Caco-2 (cell line): Measurements from ENCODE around the gene ALDH3A1. TPM values are rescaled to one million over a fixed set of nuclear protein-coding genes. Genes with fewer than 3 reads are reported as not detected.

Source experiments
- BruUV-seq: library from RNA; stranded (reverse); fragments of 400-500 nt; replicated peaks from 2 replicates; lab custom pipeline; 2021; lab: Mats Ljungman, UMichigan
- CTCF ChIA-PET: fragments of 300-600 bp; sonication (Branson Sonifier 250); formaldehyde crosslinking; loops from one replicate; lab custom pipeline; 2022; ENCODE audit warnings: antibody characterized with exemption; lab: Charles Lee
- POLR2A ChIA-PET: fragments of 300-600 bp; sonication (Branson Sonifier 250); formaldehyde crosslinking; loops from one replicate; lab custom pipeline; 2022; ENCODE audit warnings: antibody characterized with exemption; lab: Charles Lee
- DNase-seq, 2 experiments: peaks; one replicate each; pipeline versions ENCODE4 v3.0.0 to v3.0.0-alpha.2; 2020 to 2022
- H3K27me3 ChIP-seq: replicated peaks from 2 replicates; pipeline ENCODE4 v1.6.0; 2011; ENCODE audit warnings: low read length; ENCODE audit not compliant: control insufficient read depth, insufficient read depth
- H3K36me3 ChIP-seq: 2 replicates; pipeline ENCODE4 v1.5.1; 2011; ENCODE audit warnings: low read length; ENCODE audit not compliant: control insufficient read depth, insufficient read depth
- H3K4me1 ChIP-seq: fragments of 250-450 bp; sonication (Bioruptor Pico); 2 replicates; pipeline ENCODE4 v1.5.1; 2020; ENCODE audit warnings: mild to moderate bottlenecking
- H3K4me3 ChIP-seq: 2 replicates; pipeline ENCODE4 v1.5.1; 2011; ENCODE audit warnings: low read depth, mild to moderate bottlenecking, control low read depth, low read length
- H3K9me3 ChIP-seq: fragments of 250-450 bp; sonication (Bioruptor Pico); 2 replicates; pipeline ENCODE4 v1.5.1; 2020; ENCODE audit warnings: mild to moderate bottlenecking, moderate library complexity
- H3K27ac Mint-ChIP-seq: one replicate; pipeline ENCODE4 v1.8.0; 2022; ENCODE audit warnings: mixed read lengths; ENCODE audit not compliant: unreplicated experiment
- H3K27me3 Mint-ChIP-seq: one replicate; pipeline ENCODE4 v1.8.0; 2022; ENCODE audit warnings: mixed read lengths; ENCODE audit not compliant: insufficient read depth, unreplicated experiment
- H3K36me3 Mint-ChIP-seq: one replicate; pipeline ENCODE4 v1.8.0; 2022; ENCODE audit warnings: mild to moderate bottlenecking, mixed read lengths; ENCODE audit not compliant: insufficient read depth, unreplicated experiment
- H3K4me1 Mint-ChIP-seq: one replicate; pipeline ENCODE4 v1.8.0; 2022; ENCODE audit warnings: low read depth, mixed read lengths; ENCODE audit not compliant: unreplicated experiment
- H3K4me3 Mint-ChIP-seq: one replicate; pipeline ENCODE4 v1.8.0; 2022; ENCODE audit warnings: mild to moderate bottlenecking, moderate library complexity, mixed read lengths; ENCODE audit not compliant: unreplicated experiment
- H3K9me3 Mint-ChIP-seq: one replicate; pipeline ENCODE4 v1.8.0; 2022; ENCODE audit warnings: mixed read lengths; ENCODE audit not compliant: unreplicated experiment
- CTCF ChIP-seq, 2 experiments: fragments of 200-600 bp in 1 of 2; IDR thresholded peaks; 1 replicate in 1 of 2; 2 replicates in 1 of 2; pipeline versions ENCODE4 v1.5.1 to v1.8.0; 2011 to 2022; ENCODE audit warnings: antibody characterized with exemption in 1 of 2, control low read depth in 1 of 2, inconsistent platforms in 1 of 2, low read depth in 1 of 2, low read length in 1 of 2, mild to moderate bottlenecking in 1 of 2, moderate library complexity in 1 of 2; ENCODE audit not compliant: insufficient read depth in 1 of 2, severe bottlenecking in 1 of 2, unreplicated experiment in 1 of 2
- intact Hi-C: fragments of 100-400 bp; cut with micrococcal nuclease; formaldehyde crosslinking; loops from one replicate; pipeline ENCODE4 v1.10.0; 2022; ENCODE audit not compliant: unreplicated experiment
- total RNA-seq: library from RNA; stranded (reverse); gene quantifications from 2 replicates; pipeline ENCODE4 v1.2.3, GENCODE V29; 2022

Gene ALDH3A1
- total RNA-seq, 1 experiment from 2014 or later, result 8.3 TPM

GRCh38 chr17:19741832-19742457, 6.2 kb downstream of the ALDH3A1 start:
- H3K36me3 Mint-ChIP-seq, result no peaks in the 10 kb centered on the region
- Histone ChIP-seq H3K27me3 (no peaks in the 10 kb centered on the region), H3K4me3 (no peak overlapping the region), H3K36me3 (no peaks in the 10 kb centered on the region), H3K4me1 (peaks cover 7% of the 10 kb centered on the region; the same call in 1 of the 2 replicates), H3K9me3 (no peaks in the 10 kb centered on the region)
- no peaks in the 10 kb centered on the region for H3K4me1 Mint-ChIP-seq
- no TSS peak for BruUV-seq
- POLR2A ChIA-PET, result no interaction called here
- CTCF ChIA-PET, result no interaction called here
- H3K4me3 Mint-ChIP-seq, result no peak overlapping the region
- H3K9me3 Mint-ChIP-seq, result no peaks in the 10 kb centered on the region
- H3K27ac Mint-ChIP-seq, result no peak overlapping the region
- intact Hi-C loops, result no loop called here
- no peak for TF ChIP-seq CTCF (IDR thresholded peaks at IDR 0.05; ENCODE audit: insufficient read depth in 1 of 2, low read depth in 1 of 2, low read length in 1 of 2, severe bottlenecking in 1 of 2, unreplicated experiment in 1 of 2)
- no peaks in the 10 kb centered on the region for H3K27me3 Mint-ChIP-seq
- DNase-seq, result no peak

- no peaks in the 10 kb centered on the region for H3K36me3 Mint-ChIP-seq
- peaks cover 4% of the 10 kb centered on the region for H3K4me1 Mint-ChIP-seq
- H3K27me3 ChIP-seq, result no peaks in the 10 kb centered on the region
- H3K4me1 ChIP-seq, result peaks cover 7% of the 10 kb centered on the region
- H3K9me3 Mint-ChIP-seq, result no peaks in the 10 kb centered on the region
- no peaks in the 10 kb centered on the region for H3K27me3 Mint-ChIP-seq
- no peak overlapping the region for H3K4me3 Mint-ChIP-seq
- H3K36me3 ChIP-seq, result no peaks in the 10 kb centered on the region
- ChIA-PET POLR2A (no interaction called here), CTCF (no interaction called here)
- no peak for TF ChIP-seq CTCF (IDR thresholded peaks at IDR 0.05; ENCODE audit: insufficient read depth in 1 of 2, low read depth in 1 of 2, low read length in 1 of 2, severe bottlenecking in 1 of 2, unreplicated experiment in 1 of 2)
- H3K9me3 ChIP-seq, result no peaks in the 10 kb centered on the region
- H3K27ac Mint-ChIP-seq, result no peak overlapping the region
- intact Hi-C loops, result no loop called here
- BruUV-seq, result no TSS peak
- no peak overlapping the region for H3K4me3 ChIP-seq
- DNase-seq, result no peak
Observed at GRCh38 chr17:19740933-19741332, 7.2 kb downstream of the ALDH3A1 start.

GRCh38 chr17:19739241-19740201, 8.6 kb downstream of the ALDH3A1 start:
- H3K27ac Mint-ChIP-seq, result no peak overlapping the region
- no peaks in the 10 kb centered on the region for H3K9me3 Mint-ChIP-seq
- no peak for TF ChIP-seq CTCF (IDR thresholded peaks at IDR 0.05; ENCODE audit: insufficient read depth in 1 of 2, low read depth in 1 of 2, low read length in 1 of 2, severe bottlenecking in 1 of 2, unreplicated experiment in 1 of 2)
- POLR2A ChIA-PET, result no interaction called here
- Histone ChIP-seq H3K4me3 (no peak overlapping the region), H3K27me3 (no peaks in the 10 kb centered on the region), H3K36me3 (no peaks in the 10 kb centered on the region), H3K4me1 (peaks cover 18% of the 10 kb centered on the region), H3K9me3 (no peaks in the 10 kb centered on the region)
- H3K27me3 Mint-ChIP-seq, result no peaks in the 10 kb centered on the region
- no TSS peak for BruUV-seq
- no peak overlapping the region for H3K4me3 Mint-ChIP-seq
- peaks cover 6% of the 10 kb centered on the region for H3K4me1 Mint-ChIP-seq
- no peaks in the 10 kb centered on the region for H3K36me3 Mint-ChIP-seq
- no peak for DNase-seq
- intact Hi-C loops, result no loop called here
- CTCF ChIA-PET, result no interaction called here
